Activated naive CD4-positive, alpha-beta T cell treated with anti-CD3 and anti-CD28 coated beads, Interleukin-2, amount 50 U/mL, for 16 hours (primary cell): ENCODE data around the gene FCHO1.
"Not testable (repeated sequence)": the region's sequence is repeated elsewhere in the genome, so short reads cannot be mapped to it uniquely, and the experiment has no call there.

Experiments used
- DNase-seq: peaks from one replicate; pipeline ENCODE4 v3.0.0-alpha.2; 2020

FCHO1 gene

DNA sequence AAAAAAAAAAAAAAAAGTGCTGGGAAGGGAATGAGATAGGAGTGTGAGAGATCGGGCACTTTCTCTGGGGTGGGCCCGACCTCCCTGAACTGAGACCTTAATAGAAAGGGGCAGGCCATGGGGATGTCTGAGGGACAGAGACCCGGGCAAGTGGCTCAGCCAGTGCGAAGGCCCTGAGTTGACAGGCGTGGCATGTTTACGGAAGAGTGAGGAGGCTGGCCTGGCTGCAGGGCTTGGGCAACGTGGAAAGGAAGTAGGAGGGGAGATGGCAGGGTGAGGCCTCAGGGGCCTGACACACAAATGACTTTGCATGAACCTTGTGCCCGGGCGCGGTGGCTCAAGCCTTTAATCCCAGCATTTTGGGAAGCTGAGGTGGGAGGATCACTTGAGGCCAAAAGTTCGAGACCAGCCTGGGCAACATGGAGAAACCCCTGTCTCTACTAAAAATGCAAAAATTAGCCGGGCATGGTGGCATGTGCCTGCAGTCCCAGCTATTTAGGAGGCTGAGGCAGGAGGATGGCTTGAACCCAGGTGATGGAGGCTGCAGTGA lies 13.9 kb downstream of the FCHO1 start:
- no peak for DNase-seq

DNA sequence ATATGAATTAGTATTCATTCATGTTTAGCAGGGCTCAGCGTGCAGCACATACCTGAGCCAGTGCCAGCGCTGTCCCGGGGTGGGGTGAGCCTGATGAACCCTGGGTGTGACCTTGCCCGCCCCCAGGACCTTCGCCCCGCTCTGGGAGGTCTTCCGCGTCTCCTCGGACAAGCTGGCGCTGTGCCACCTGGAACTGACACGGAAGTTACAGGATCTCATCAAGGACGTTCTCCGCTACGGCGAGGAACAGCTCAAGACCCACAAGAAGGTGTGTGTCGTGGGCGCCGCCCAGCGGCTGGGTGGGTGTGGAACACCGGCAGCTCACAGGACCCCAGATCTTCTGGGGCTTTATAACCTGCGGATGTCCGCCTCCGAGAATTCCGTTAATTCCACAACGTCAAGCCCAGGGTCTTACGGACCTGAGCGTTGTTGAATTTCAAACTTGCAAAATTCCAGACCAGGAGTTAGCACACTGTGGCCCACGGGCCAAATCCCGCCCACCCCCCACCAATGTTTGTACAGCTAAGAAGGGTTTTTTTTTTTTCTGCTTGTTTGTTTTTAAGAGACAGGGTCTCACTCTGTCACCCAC lies 15.4 kb downstream of the FCHO1 start:
- DNase-seq, result peak; percentile 40

DNA sequence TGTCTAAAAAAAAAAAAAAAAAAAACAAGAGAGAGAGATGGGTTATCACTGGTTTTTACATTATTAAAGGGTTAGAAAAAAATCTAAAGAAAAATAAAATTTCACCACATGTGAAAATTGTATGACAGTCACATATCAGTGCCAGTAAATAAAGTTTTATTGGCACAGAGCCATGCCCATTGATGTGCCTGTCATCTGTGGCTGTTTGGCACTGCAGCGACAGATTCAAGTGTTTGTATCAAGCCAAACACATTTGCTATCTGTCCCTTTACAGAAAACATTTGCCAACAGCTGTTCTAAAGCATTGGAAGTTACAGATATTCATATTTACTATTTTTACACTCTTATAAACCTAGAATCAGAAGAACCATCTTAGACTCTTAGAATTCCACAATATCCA lies 16.3 kb downstream of the FCHO1 start:
- no peak for DNase-seq

DNA sequence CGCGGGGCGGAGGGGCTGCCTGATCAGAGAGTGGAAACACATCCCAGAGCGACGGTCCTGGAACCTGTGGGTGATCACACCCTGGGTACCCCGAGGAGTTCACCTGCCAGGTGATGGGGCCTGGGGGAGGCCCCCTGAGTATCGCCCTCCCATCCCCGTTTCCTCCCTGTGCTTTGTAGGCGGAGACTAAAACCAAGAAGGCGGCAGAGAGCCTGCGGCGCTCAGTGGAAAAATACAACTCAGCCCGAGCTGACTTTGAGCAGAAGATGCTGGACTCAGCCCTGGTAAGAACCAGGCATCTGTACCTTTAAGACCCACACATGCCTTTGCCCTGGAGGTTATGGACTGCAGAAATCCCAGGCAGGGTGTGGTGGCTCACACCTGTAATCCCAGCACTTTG lies 19.3 kb downstream of the FCHO1 start:
- no peak for DNase-seq

DNA sequence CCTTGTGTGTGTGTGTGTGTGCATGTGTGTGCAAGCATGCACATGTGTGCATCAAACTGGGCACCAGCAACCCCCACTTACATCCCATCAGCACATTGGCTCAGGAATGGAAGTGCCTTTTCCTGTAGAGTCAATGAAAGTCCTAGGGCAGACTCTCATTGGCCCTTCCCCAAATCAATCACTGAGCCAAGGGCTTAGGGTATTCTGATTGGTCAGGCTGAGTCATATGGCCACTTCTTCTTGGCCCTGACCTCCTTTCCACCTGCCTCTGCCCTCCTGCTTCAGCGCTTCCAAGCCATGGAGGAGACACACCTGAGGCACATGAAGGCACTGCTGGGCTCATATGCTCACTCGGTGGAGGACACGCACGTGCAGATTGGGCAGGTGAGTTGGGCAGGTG lies 20.9 kb downstream of the FCHO1 start:
- DNase-seq, result no peak

DNA sequence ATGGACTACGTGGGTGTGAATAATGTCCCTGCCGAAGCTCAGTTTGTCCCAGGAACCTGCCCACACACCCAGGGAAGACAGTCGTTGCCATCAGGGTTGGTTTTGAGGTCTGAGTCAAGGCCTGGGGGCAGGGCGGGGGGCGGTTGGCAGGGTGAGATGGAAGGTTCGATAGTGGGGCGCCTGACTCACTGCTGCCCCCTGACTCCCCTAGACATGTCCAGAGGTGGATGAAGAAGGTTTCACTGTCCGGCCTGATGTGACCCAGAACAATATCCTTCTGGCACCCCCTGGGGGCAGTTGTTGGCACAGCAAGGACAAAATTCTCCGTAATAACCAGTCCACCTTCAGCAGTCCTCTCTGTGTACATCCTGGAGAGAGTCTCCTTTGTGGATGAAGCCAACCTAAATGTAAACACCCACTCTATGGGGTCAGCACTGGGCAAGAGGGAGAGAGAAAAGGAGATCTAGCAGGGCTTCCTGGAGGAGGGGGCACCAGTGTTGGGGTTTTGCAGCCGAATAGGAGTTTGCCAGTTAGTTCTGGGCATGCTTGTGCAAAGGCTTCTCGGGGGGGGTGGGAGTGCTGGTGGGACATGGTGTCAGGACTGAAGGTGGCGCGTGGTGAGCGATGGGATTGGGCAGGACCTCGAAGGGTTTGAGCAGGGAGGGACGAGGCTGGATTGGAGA lies 24.1 kb downstream of the FCHO1 start:
- peak; percentile 30 for DNase-seq

DNA sequence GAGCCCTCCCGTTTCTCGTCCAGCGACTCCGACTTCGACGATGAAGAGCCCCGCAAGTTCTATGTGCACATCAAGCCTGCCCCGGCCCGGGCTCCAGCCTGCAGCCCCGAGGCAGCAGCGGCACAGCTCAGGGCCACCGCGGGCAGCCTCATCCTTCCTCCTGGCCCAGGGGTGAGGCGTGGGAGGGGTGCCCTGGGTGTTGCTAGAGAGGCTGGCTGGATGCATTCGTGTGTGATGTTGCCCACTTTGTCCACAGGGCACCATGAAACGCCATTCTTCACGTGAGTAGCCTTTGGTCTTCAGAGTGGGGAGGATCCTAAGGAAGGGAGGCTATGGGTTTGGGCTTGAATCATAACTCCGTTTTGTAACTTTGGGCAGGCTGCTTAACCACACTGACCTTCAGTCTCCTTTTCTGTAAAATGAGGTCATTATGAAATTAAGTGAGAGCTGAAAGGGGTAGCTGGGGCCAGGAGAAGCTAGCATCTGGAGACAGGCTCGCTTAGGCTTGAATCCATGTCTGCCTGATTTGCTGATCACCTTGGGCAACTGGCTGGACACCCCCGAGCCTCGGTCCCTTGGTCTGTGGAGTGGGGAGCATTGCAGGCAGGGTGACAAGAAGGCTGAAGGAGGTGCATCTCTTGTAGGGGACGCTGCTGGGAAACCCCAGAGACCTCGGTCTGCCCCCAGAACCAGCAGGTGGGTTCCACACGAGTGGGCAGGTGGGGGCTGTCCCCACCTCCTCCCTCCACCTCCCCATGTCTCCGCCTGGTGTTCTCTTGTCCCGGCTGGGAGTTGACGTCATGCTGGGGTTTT lies 24.9 kb downstream of the FCHO1 start:
- DNase-seq, result no peak

DNA sequence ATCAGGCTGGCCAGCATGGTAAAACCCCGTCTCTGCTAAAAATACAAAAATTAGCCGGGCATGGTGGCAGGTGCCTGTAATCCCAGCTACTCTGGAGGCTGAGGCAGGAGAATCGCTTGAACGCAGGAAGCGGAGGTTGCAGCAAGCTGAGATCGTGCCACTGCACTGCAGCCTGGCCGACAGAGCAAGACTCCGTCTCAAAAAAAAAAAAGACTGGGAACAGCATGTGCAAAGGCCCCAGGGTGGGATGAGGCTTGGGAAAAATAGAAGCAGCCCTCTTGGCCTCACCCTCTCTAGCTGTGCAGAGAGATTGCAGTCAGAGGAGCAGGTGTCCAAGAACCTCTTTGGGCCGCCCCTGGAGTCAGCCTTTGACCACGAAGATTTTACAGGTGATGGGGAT lies 26.6 kb downstream of the FCHO1 start:
- DNase-seq, result not testable (repeated sequence)

DNA sequence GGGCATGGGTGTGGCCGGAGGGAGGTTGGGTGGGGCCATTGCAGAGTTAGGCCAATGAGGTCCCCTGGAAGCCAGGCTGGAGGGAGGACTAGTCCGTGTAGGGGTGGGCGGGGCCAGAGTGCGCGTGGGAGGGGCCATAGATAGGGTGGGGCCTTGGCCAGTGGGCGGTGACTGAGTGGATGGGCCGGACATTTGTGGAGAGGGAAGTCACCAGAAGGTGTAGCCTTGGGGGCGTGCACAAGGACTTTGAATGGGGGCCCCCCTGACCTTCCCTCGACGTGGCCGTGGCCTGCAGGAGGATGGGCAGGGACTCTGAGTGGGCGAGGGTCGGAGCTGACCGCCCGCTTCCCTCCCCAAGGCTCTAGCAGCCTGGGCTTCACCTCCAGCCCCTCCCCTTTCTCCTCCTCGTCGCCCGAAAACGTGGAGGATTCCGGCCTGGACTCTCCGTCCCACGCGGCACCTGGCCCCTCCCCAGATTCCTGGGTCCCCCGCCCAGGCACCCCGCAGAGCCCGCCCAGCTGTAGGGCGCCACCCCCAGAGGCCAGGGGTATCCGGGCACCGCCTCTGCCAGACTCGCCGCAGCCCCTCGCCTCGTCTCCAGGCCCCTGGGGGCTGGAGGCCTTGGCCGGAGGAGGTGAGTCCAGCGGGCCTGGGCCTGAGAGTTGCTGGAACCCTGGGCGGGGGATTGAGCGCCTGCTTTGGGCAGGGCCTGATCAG lies 27.1 kb downstream of the FCHO1 start:
- peak; percentile 32 for DNase-seq

DNA sequence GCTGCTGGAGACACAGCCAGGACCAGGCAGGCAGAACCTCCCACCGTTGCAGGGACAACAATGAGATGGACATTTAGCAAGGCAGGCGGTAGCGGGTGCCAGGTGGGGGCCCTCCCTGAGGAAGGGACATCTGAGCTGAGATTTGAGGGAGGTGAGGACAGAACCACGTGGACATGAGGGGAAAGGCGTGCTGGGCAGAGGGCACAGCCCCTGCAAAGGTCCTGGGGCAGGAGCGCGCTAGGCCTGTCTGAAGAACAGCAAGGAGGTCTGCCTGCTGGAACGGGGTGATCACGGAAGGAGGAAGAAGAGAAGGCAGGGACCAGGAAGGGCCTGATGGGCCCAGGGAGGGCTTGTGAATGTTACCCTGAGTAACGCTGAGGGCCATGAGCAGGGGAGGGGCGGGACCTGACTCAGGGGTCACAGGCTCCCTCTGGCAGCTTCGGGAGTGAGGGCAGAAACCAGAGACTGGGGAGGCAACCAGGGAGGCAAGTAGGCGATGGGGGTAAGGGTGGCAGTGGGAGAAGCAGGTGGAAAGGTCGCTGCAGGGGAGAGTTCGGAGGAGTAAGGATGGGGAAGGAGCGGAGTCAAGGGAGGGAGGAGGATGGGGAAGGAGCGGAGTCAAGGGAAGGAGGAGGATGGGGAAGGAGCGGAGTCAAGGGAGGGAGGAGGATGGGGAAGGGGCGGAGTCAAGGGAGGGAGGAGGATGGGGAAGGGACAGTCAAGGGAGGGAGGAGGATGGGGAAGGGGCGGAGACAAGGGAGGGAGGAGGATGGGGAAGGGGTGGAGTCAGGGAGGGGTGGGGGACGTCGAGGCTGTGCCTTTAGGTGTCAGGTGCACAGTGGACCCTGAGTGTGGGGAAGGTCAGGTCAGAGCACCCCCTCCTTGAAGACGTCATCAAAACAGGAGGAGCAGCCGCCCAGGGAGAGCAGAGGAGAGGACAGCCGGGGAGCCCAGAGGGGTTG lies 28.0 kb downstream of the FCHO1 start:
- no peak for DNase-seq

DNA sequence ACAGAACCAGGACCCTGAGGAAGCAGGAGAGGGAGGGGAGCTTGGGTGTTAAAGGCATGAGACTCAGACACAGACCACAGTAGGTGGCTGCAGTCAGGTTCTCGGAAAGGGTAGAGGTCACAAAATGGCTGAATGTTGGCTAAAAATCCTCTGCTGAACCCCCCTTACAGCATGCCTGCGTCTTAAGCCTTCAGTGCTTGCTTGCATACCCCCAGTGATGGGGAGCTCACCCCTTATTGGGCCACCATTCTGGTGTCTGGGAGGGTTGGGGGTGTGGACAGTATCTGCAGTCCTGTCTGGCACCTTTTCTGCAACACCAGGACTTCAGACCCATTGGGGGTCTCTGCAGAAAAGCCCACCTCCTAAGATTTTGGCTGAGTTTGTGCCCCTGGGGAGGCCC lies 29.5 kb downstream of the FCHO1 start:
- DNase-seq, result no peak

DNA sequence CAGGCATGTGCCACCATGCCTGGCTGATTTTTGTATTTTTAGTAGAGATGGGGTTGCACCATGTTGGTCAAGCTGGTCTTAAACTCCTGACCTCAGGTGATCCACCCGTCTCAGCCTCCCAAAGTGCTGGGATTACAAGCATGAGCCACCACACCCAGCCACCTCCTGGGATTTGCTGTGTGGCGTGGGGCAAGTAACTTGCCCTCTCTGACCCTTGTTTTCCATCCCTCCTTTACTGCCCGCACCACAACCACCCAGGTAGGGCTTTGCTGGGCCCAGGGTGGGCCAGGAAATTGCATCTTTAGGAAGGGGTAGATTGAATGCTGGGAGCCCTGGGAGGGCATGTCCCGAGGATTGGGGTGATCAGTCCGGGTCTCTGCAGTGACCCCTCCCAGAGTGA lies 32.4 kb downstream of the FCHO1 start:
- not testable (repeated sequence) for DNase-seq

DNA sequence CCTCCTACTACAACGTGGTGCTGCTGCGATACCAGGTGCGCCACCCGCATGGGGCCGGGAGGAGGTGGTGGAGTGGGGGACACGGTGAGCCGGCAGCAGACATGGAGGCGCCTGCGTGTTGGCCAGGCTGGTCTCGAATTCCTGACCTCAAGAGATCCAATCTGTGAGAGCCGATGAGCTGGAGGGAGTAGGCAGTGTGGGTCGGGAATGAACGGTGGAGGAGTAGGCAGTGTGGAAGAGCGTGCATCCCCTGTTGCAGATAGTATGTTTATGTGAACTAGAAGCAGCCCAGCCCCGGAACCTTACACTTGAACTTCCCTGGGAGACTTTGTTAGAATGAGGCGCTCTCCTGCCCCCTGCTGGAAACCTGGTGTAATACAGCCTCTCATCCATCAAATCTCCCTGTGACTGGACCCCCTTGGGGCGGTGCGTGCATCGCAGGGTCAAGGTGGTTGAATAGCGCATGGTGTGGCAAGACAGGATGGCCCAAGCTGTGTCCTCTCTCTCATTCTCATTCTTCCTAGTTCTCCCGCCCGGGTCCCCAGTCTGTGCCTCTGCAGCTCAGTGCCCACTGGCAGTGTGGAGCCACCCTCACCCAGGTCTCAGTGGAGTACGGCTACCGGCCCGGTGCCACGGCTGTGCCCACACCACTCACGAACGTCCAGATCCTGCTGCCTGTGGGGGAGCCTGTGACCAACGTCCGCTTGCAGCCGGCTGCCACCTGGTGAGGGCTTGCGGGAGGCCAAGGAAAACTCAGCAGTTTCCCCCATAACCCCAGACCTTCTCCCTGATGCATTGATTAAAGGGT lies 33.1 kb downstream of the FCHO1 start:
- DNase-seq, result peak; percentile 71

DNA sequence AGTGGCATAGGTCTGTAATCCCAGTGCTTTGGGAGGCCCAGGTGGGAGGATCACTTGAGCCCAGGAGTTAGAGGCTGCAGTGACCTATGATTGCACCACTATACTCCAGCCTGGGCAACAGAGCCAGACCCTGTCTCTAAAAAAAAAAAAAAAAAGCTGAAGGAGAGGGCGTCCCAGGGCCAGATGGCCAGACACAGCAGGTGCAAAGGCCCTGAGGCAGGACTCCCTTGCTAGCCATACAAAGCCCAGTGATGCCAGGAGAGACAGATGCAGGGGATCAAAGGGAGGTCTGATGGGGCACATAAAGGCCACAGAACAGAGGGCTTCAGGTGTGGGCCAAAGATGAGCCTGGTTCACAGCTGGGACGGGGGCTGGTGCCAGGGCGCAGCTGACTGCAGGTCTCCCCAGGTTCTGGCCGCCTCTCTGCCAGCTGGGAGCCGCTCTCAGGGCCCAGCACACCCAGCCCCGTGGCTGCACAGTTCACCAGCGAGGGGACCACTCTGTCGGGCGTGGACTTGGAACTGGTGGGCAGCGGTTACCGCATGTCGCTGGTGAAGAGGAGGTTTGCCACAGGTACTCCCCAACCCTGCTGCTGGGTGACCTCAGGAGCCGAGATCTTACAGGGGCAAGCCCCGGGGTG lies 36.1 kb downstream of the FCHO1 start:
- no peak for DNase-seq

DNA sequence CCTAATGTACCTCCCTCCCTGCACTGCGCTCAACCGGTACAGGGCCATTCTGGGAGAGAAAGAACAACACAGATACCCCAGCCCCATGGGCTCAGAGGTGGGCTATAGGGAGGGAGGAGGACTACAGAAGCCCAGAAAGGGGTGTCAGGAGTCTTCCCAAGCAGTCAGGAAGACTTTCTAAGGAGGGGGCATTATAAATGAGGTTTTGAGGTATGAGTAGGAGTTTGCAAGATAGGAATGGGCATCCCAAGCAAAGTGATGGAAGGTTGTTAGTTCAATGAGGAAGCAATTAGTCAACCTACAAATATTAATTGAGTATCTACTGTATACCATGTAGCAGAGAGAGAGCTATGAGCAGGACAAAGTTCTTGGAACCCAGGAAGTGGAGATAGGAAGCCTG lies 37.4 kb downstream of the FCHO1 start:
- DNase-seq, result no peak

DNA sequence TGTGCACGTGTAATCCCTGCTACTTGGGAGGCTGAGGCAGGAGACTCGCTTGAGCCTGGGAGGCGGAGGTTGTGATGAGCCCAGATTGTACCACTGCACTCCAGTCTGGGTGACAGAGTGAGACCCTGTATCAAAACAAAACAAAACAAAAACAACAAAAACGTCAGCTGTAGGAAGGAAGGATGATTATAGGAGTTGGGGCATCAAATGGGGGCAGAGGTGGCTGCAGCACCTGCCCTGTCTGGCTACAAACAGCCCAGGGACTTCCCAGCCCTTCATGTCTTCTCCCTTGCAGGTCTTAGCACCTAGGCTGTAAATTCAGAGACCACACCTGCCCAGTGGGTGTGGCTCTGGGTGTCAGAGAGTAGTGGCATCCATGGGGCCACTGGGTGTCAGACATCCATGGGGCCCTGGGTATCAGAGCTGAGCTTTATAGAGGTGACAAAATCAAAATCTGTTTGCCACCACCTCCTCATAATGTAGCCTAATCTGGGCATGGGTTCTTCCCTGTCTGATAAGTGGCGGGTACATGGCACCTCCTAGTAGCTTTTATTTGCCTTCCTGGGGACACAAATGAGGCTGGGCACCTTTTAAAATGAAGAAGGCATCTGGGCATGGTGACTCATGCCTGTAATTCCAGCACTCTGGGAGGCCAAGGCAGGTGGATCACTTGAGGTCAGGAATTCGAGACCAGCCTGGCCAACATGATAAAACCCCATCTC lies 38.9 kb downstream of the FCHO1 start:
- DNase-seq, result no peak

DNA sequence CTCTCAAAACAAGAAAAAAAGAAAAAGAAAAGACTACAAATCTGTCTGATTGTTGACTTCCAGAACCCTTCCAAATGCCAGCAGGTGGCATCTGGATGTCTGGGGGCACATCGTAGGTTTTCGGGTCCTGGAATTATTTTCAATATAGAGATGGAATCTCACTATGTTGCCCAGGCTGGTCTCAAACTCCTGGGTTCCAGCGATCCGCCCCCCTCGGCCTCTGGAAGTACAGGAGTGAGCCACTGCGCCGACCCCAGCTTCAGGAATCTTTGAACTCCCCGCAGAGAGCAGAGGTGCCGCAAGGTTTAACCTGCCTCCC lies 43.1 kb downstream of the FCHO1 start:
- DNase-seq, result no peak

DNA sequence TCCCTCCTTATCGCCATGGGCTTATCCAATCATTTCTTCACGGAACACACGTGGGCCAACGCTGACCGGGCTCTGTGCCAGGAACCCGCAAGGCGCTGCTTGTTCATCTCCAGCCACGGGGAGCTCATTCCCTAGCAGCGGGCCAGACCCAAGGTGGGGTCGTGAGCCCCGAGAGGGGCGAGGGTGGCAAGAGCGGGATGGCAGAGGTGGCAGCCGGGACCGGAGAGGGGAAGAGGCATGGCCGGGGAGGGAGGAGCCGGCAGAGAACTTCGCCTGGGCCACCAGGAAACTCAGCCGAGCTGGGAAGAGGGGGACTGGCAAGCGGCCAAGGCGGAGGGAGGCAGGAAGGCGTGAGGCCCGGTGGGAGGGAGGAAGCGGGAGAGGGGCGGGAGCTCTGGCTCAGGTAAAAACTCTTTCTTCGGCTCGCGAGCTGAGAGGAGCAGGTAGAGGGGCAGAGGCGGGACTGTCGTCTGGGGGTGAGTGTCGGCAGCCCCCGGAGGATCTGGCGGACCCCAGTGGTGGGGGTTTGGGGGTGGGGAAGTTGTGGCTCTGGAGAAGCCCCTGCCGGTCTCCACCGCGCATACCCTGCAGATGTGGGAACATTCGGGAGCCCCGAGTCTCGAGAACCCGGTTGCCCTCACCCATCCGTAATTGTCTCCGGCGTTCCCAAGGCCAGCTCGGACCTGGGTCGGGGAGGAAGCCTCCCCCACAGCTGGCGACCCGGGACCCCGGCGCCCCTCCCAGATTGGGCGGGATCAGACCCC lies 43.6 kb downstream of the FCHO1 start, which contains the start of gene B3GNT3:
Gene B3GNT3 (plus strand): TSS at position 408 of the 764 bp plus-strand sequence. CDS start 12,670 bp downstream, outside the sequence.
- peak; percentile 26 for DNase-seq

DNA sequence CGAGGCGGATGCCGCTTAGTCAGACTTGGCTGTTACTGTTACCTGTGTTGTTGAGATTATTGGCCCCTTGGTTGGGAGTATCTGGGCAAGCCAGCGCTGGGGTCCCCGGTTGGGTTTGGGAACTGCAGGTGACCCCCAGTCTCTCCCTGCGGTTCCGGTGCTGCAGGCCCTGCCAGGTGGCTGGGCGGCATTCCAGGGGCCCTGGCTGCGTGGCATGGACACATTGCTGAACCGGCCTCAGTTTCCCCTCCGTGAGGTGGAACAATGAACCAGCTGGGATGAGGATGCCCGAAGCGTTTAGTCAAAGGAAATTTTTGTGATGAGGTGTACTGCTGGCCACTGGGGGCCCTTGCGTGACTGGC lies 44.2 kb downstream of the FCHO1 start:
- no peak for DNase-seq
